Activated CD8-positive, alpha-beta memory T cell treated with anti-CD3 and anti-CD28 coated beads, Interleukin-2, amount 50 U/mL, for 1 hour (primary cell): Measurements from ENCODE around the gene ZNF888.
"Not testable (repeated sequence)": the region's sequence is repeated elsewhere in the genome, so short reads cannot be mapped to it uniquely, and the experiment has no call there.

Experiments
- DNase-seq: peaks from one replicate; pipeline ENCODE4 v3.0.0-alpha.2; 2020; ENCODE audit errors: extremely low read depth

ZNF888 gene

GRCh38 chr19:52922841-52923777 is at the start of gene ZNF888:
Gene ZNF888, minus strand, starts transcription at chr19:52923428. Its CDS starts 5,555 bp downstream, at chr19:52917873.
- peak; percentile 42 for DNase-seq

- no peak for DNase-seq
Observed at GRCh38 chr19:52967772-52968171, 44.5 kb upstream of the ZNF888 start.

GRCh38 chr19:52963247-52963618 is 40.0 kb upstream of the ZNF888 start:
- no peak for DNase-seq

GRCh38 chr19:52962394-52963246 is 39.4 kb upstream of the ZNF888 start, which contains the start of gene ZNF816:
Gene ZNF816, minus strand, starts transcription at chr19:52962881. Its CDS starts 6,792 bp downstream, at chr19:52956089.
- peak; percentile 92 for DNase-seq

- DNase-seq: no peak
Observed at GRCh38 chr19:52961981-52962380, 38.8 kb upstream of the ZNF888 start.

- DNase-seq: no peak
Observed at GRCh38 chr19:52959613-52960295, 36.5 kb upstream of the ZNF888 start.

- DNase-seq: no peak
Observed at GRCh38 chr19:52957591-52957990, 34.4 kb upstream of the ZNF888 start.

GRCh38 chr19:52956917-52957316 is 33.7 kb upstream of the ZNF888 start:
- no peak for DNase-seq

GRCh38 chr19:52949422-52949821 is 26.2 kb upstream of the ZNF888 start:
- no peak for DNase-seq

- DNase-seq: no peak
Observed at GRCh38 chr19:52948025-52948770, 25.0 kb upstream of the ZNF888 start.

- no peak for DNase-seq
Observed at GRCh38 chr19:52946322-52947310, 23.4 kb upstream of the ZNF888 start.

- no peak for DNase-seq
Observed at GRCh38 chr19:52945652-52946321, 22.6 kb upstream of the ZNF888 start.

- not testable (repeated sequence) for DNase-seq
Observed at GRCh38 chr19:52944703-52945493, 21.7 kb upstream of the ZNF888 start.

GRCh38 chr19:52943884-52944643 is 20.8 kb upstream of the ZNF888 start:
- DNase-seq: no peak

GRCh38 chr19:52943134-52943883 is 20.1 kb upstream of the ZNF888 start:
- no peak for DNase-seq

- DNase-seq: peak; percentile 69
Observed at GRCh38 chr19:52942386-52943133, 19.3 kb upstream of the ZNF888 start.
